ENCODE data around the gene DVL1. TPM values are rescaled to one million over a fixed set of nuclear protein-coding genes. Genes with fewer than 3 reads are reported as not detected.

The DVL1 gene
- total and polyA plus RNA-seq, 10 of the 15 experiments (the other 5 are each of a cell fraction or from before 2014, with no cell fraction given), result 0.10 to 31.1 (median 4.6) TPM

GRCh38 chr1:1393428-1393827, 44.2 kb upstream of the DVL1 start:
- peaks cover 36 to 47% of the 10 kb centered on the region in 2 experiments for H3K36me3 ChIP-seq (ENCODE audit: control insufficient read depth in 2 of 2, insufficient read depth in 2 of 2, low read length in 1 of 2)
- no peak overlapping the region for H3K4me2 ChIP-seq (ENCODE audit: control insufficient read depth, insufficient read depth)
- intact Hi-C loops (cut with micrococcal nuclease; ENCODE audit: unreplicated experiment) (no loop called here), in situ Hi-C loops (cut with MboI) (no loop called here)
- H3K9me3 ChIP-seq (replicated peaks; ENCODE audit: control insufficient read depth, insufficient read depth, low read length), result no peaks in the 10 kb centered on the region
- DNase-seq (ENCODE audit: low read depth, low spot score), result no peak
- SMC1A ChIA-PET (ENCODE audit: uncharacterized antibody, unreplicated experiment), result no interaction called here
- 92% methylated on average over 11 of the region's 11 CpGs for WGBS (ENCODE audit: insufficient coverage, insufficient replicate concordance, low lambda C conversion rate, missing lambda C conversion rate)
- no peaks in the 10 kb centered on the region for H4K20me1 ChIP-seq (ENCODE audit: control insufficient read depth, insufficient read depth)
- no peak overlapping the region for H3K4me3 ChIP-seq
- H3K79me2 ChIP-seq (ENCODE audit: control insufficient read depth, insufficient read depth, low read length), result peaks cover 20% of the 10 kb centered on the region
- no peak overlapping the region for H2AFZ ChIP-seq (ENCODE audit: control insufficient read depth, low read depth, low read length)
- POLR2A ChIA-PET, result interaction anchor here (0.5 to 0.6 kb wide), 2 partner anchors 50 to 517 kb away, joined by 4 read pairs; no protein-coding TSS in a partner anchor
- H3K9ac ChIP-seq (ENCODE audit: control insufficient read depth, insufficient read depth, low read length), result no peak overlapping the region
- TF ChIP-seq RELA (IDR thresholded peaks at IDR 0.05; ENCODE audit: borderline replicate concordance, partially characterized antibody) (no peak), POLR2A (IDR thresholded peaks at IDR 0.05; ENCODE audit: low read depth, low read length) (peak; percentile 46; the same call in 1 of the 2 replicates)
- CTCF ChIA-PET, result no interaction called here
- H3K27ac ChIP-seq (ENCODE audit: control insufficient read depth, insufficient read depth), result no peak overlapping the region
- no TSS peak for BruUV-seq (replicated peaks)
- RAD21 ChIA-PET (ENCODE audit: unreplicated experiment), result no interaction called here
- no peaks in the 10 kb centered on the region for H3K27me3 ChIP-seq (replicated peaks in 1 of 2; ENCODE audit: control insufficient read depth in 2 of 2, insufficient read depth in 2 of 2, low read length in 1 of 2)
- no peak for ATAC-seq
- peaks cover 9% of the 10 kb centered on the region for H3K4me1 ChIP-seq (ENCODE audit: control insufficient read depth, insufficient read depth, low read length)
- FAIRE-seq, result no peak

GRCh38 chr1:1393014-1393413, 43.8 kb upstream of the DVL1 start:
- in situ Hi-C loops (cut with MboI) (no loop called here), intact Hi-C loops (cut with micrococcal nuclease; ENCODE audit: unreplicated experiment) (no loop called here)
- TF ChIP-seq WRNIP1 (IDR thresholded peaks at IDR 0.05; ENCODE audit: borderline replicate concordance, low read depth, low read length), result no peak
- no peak for TF ChIP-seq GABPA (IDR thresholded peaks at IDR 0.05; ENCODE audit: low read depth)
- TF ChIP-seq SMAD1 (IDR thresholded peaks at IDR 0.05; ENCODE audit: low read depth, partially characterized antibody), result no peak
- no peak for TF ChIP-seq ZBTB40 (IDR thresholded peaks at IDR 0.05; ENCODE audit: borderline replicate concordance)
- TF ChIP-seq RFX5 (IDR thresholded peaks at IDR 0.05; ENCODE audit: low read depth, low read length), result no peak
- no peak for TF ChIP-seq HDAC6 (IDR thresholded peaks at IDR 0.05; ENCODE audit: unreplicated experiment)
- no peak for TF ChIP-seq NR2F1 (conservative IDR thresholded peaks at IDR 0.05)
- TF ChIP-seq ZBTB4 (CRISPR knock-in tag; IDR thresholded peaks at IDR 0.05), result no peak
- TF ChIP-seq CREM (IDR thresholded peaks at IDR 0.05; ENCODE audit: low read depth), result no peak

More at GRCh38 chr1:1393014-1393413, 43.8 kb upstream of the DVL1 start:
- ChIA-PET SMC1A (ENCODE audit: uncharacterized antibody, unreplicated experiment) (no interaction called here), RAD21 (ENCODE audit: unreplicated experiment) (no interaction called here), POLR2A (no interaction called here), CTCF (no interaction called here)
- BruUV-seq (replicated peaks), result no TSS peak
- peaks cover 37 to 49% of the 10 kb centered on the region in 2 experiments for H3K36me3 ChIP-seq (ENCODE audit: control insufficient read depth in 2 of 2, insufficient read depth in 2 of 2, low read length in 1 of 2)
- no peaks in the 10 kb centered on the region for H4K20me1 ChIP-seq (ENCODE audit: control insufficient read depth, insufficient read depth)
- no peaks in the 10 kb centered on the region for H3K27me3 ChIP-seq (replicated peaks in 1 of 2; ENCODE audit: control insufficient read depth in 2 of 2, insufficient read depth in 2 of 2, low read length in 1 of 2)
- 93% methylated on average over 4 of the region's 4 CpGs for WGBS (ENCODE audit: insufficient coverage, insufficient replicate concordance, low lambda C conversion rate, missing lambda C conversion rate)
- H3K9ac ChIP-seq (ENCODE audit: control insufficient read depth, insufficient read depth, low read length), result no peak overlapping the region
- ATAC-seq (no peak), FAIRE-seq (no peak), DNase-seq (ENCODE audit: low read depth, low spot score) (no peak)
- no peak overlapping the region for H3K4me2 ChIP-seq (ENCODE audit: control insufficient read depth, insufficient read depth)
- H2AFZ ChIP-seq (ENCODE audit: control insufficient read depth, low read depth, low read length), result no peak overlapping the region
- no peak overlapping the region for H3K4me3 ChIP-seq
- H3K4me1 ChIP-seq (ENCODE audit: control insufficient read depth, insufficient read depth, low read length), result peaks cover 9% of the 10 kb centered on the region
- no peak overlapping the region for H3K27ac ChIP-seq (ENCODE audit: control insufficient read depth, insufficient read depth)
- no peaks in the 10 kb centered on the region for H3K9me3 ChIP-seq (replicated peaks; ENCODE audit: control insufficient read depth, insufficient read depth, low read length)
- H3K79me2 ChIP-seq (ENCODE audit: control insufficient read depth, insufficient read depth, low read length), result peaks cover 16% of the 10 kb centered on the region
